Measurements from ENCODE around the gene TMEM74B. TPM values are rescaled to one million over a fixed set of nuclear protein-coding genes. Genes with fewer than 3 reads are reported as not detected.

Gene TMEM74B
- total RNA-seq, 1 donor from 2014 or later, result 1.6 TPM

GRCh38 chr20:1195226-1195625 is 10.4 kb upstream of the TMEM74B start:
- H3K9ac ChIP-seq (ENCODE audit: low read depth in 1 of 3, low read length in 3 of 3), result no peak overlapping the region
- H3K27me3 ChIP-seq (ENCODE audit: control insufficient read depth in 3 of 3, insufficient read depth in 3 of 3, low read length in 3 of 3), result no peaks in the 10 kb centered on the region
- H3K36me3 ChIP-seq (ENCODE audit: control insufficient read depth in 3 of 3, insufficient read depth in 3 of 3, low read length in 3 of 3), result peaks cover 0 to 2% (median 0%) of the 10 kb centered on the region in 3 donors
- peaks cover 0 to 1% (median 0%) of the 10 kb centered on the region in 3 donors for H3K4me1 ChIP-seq (ENCODE audit: control insufficient read depth in 3 of 3, insufficient read depth in 3 of 3, low read length in 3 of 3)
- H3K4me3 ChIP-seq (ENCODE audit: low read length in 3 of 3), result no peak overlapping the region
- no peaks in the 10 kb centered on the region for H3K9me3 ChIP-seq (ENCODE audit: control insufficient read depth in 3 of 3, low read length in 3 of 3)
- H3K27ac ChIP-seq (ENCODE audit: low read depth, low read length), result no peak overlapping the region

- Histone ChIP-seq H3K9me3 (ENCODE audit: control insufficient read depth in 3 of 3, low read length in 3 of 3) (no peaks in the 10 kb centered on the region), H3K4me3 (ENCODE audit: low read length in 3 of 3) (no peak overlapping the region), H3K9ac (ENCODE audit: low read depth in 1 of 3, low read length in 3 of 3) (no peak overlapping the region), H3K4me1 (ENCODE audit: control insufficient read depth in 3 of 3, insufficient read depth in 3 of 3, low read length in 3 of 3) (peaks cover 0 to 8% (median 4%) of the 10 kb centered on the region in 3 donors), H3K36me3 (ENCODE audit: control insufficient read depth in 3 of 3, insufficient read depth in 3 of 3, low read length in 3 of 3) (peaks cover 0 to 2% (median 0%) of the 10 kb centered on the region in 3 donors), H3K27ac (ENCODE audit: low read depth, low read length) (no peak overlapping the region), H3K27me3 (ENCODE audit: control insufficient read depth in 3 of 3, insufficient read depth in 3 of 3, low read length in 3 of 3) (peaks cover 3 to 5% (median 4%) of the 10 kb centered on the region in 3 donors)
Observed at GRCh38 chr20:1191299-1191698, 6.5 kb upstream of the TMEM74B start.

GRCh38 chr20:1190847-1191246 is 6.1 kb upstream of the TMEM74B start:
- H3K27me3 ChIP-seq (ENCODE audit: control insufficient read depth in 3 of 3, insufficient read depth in 3 of 3, low read length in 3 of 3), result peaks cover 5 to 9% (median 6%) of the 10 kb centered on the region in 3 donors

GRCh38 chr20:1189827-1190226 is 5.0 kb upstream of the TMEM74B start:
- no peak overlapping the region for H3K9ac ChIP-seq (ENCODE audit: low read depth in 1 of 3, low read length in 3 of 3)
- H3K9me3 ChIP-seq (ENCODE audit: control insufficient read depth in 3 of 3, low read length in 3 of 3), result no peaks in the 10 kb centered on the region
- H3K36me3 ChIP-seq (ENCODE audit: control insufficient read depth in 3 of 3, insufficient read depth in 3 of 3, low read length in 3 of 3), result peaks cover 0 to 2% (median 0%) of the 10 kb centered on the region in 3 donors
- peaks cover 6 to 10% (median 8%) of the 10 kb centered on the region in 3 donors for H3K27me3 ChIP-seq (ENCODE audit: control insufficient read depth in 3 of 3, insufficient read depth in 3 of 3, low read length in 3 of 3)
- no peak overlapping the region for H3K27ac ChIP-seq (ENCODE audit: low read depth, low read length)
- no peak overlapping the region for H3K4me3 ChIP-seq (ENCODE audit: low read length in 3 of 3)
- peaks cover 0 to 10% (median 5%) of the 10 kb centered on the region in 3 donors for H3K4me1 ChIP-seq (ENCODE audit: control insufficient read depth in 3 of 3, insufficient read depth in 3 of 3, low read length in 3 of 3)

More at GRCh38 chr20:1190847-1191246, 6.1 kb upstream of the TMEM74B start:
- Histone ChIP-seq H3K4me3 (ENCODE audit: low read length in 3 of 3) (no peak overlapping the region), H3K9ac (ENCODE audit: low read depth in 1 of 3, low read length in 3 of 3) (no peak overlapping the region), H3K9me3 (ENCODE audit: control insufficient read depth in 3 of 3, low read length in 3 of 3) (no peaks in the 10 kb centered on the region), H3K36me3 (ENCODE audit: control insufficient read depth in 3 of 3, insufficient read depth in 3 of 3, low read length in 3 of 3) (peaks cover 0 to 2% (median 0%) of the 10 kb centered on the region in 3 donors), H3K4me1 (ENCODE audit: control insufficient read depth in 3 of 3, insufficient read depth in 3 of 3, low read length in 3 of 3) (peaks cover 0 to 10% (median 5%) of the 10 kb centered on the region in 3 donors), H3K27ac (ENCODE audit: low read depth, low read length) (no peak overlapping the region)

- no peak overlapping the region for H3K9ac ChIP-seq (ENCODE audit: low read depth in 1 of 3, low read length in 3 of 3)
- no peak overlapping the region for H3K27ac ChIP-seq (ENCODE audit: low read depth, low read length)
- H3K36me3 ChIP-seq (ENCODE audit: control insufficient read depth in 3 of 3, insufficient read depth in 3 of 3, low read length in 3 of 3), result no peaks in the 10 kb centered on the region
- peaks cover 5 to 14% (median 8%) of the 10 kb centered on the region in 3 donors for H3K4me1 ChIP-seq (ENCODE audit: control insufficient read depth in 3 of 3, insufficient read depth in 3 of 3, low read length in 3 of 3)
- H3K27me3 ChIP-seq (ENCODE audit: control insufficient read depth in 3 of 3, insufficient read depth in 3 of 3, low read length in 3 of 3), result peaks cover 15 to 23% (median 20%) of the 10 kb centered on the region in 3 donors
- H3K9me3 ChIP-seq (ENCODE audit: control insufficient read depth in 3 of 3, low read length in 3 of 3), result no peaks in the 10 kb centered on the region
- H3K4me3 ChIP-seq (ENCODE audit: low read length in 3 of 3), result no peak overlapping the region
Observed at GRCh38 chr20:1188347-1188746, 3.6 kb upstream of the TMEM74B start.

GRCh38 chr20:1187605-1188171 is 2.9 kb upstream of the TMEM74B start:
- H3K36me3 ChIP-seq (ENCODE audit: control insufficient read depth in 3 of 3, insufficient read depth in 3 of 3, low read length in 3 of 3), result no peaks in the 10 kb centered on the region
- peaks cover 15 to 26% (median 23%) of the 10 kb centered on the region in 3 donors for H3K27me3 ChIP-seq (ENCODE audit: control insufficient read depth in 3 of 3, insufficient read depth in 3 of 3, low read length in 3 of 3)
- H3K9ac ChIP-seq (ENCODE audit: low read depth in 1 of 3, low read length in 3 of 3), result no peak overlapping the region
- H3K27ac ChIP-seq (ENCODE audit: low read depth, low read length), result no peak overlapping the region
- no peak overlapping the region for H3K4me3 ChIP-seq (ENCODE audit: low read length in 3 of 3)
- H3K4me1 ChIP-seq (ENCODE audit: control insufficient read depth in 3 of 3, insufficient read depth in 3 of 3, low read length in 3 of 3), result peaks cover 5 to 14% (median 8%) of the 10 kb centered on the region in 3 donors
- no peaks in the 10 kb centered on the region for H3K9me3 ChIP-seq (ENCODE audit: control insufficient read depth in 3 of 3, low read length in 3 of 3)

GRCh38 chr20:1186367-1186991 is 1.7 kb upstream of the TMEM74B start:
- Histone ChIP-seq H3K9me3 (ENCODE audit: control insufficient read depth in 3 of 3, low read length in 3 of 3) (no peaks in the 10 kb centered on the region), H3K9ac (ENCODE audit: low read depth in 1 of 3, low read length in 3 of 3) (no peak overlapping the region), H3K36me3 (ENCODE audit: control insufficient read depth in 3 of 3, insufficient read depth in 3 of 3, low read length in 3 of 3) (no peaks in the 10 kb centered on the region), H3K27me3 (ENCODE audit: control insufficient read depth in 3 of 3, insufficient read depth in 3 of 3, low read length in 3 of 3) (peaks cover 15 to 30% (median 23%) of the 10 kb centered on the region in 3 donors), H3K4me1 (ENCODE audit: control insufficient read depth in 3 of 3, insufficient read depth in 3 of 3, low read length in 3 of 3) (peaks cover 5 to 14% (median 11%) of the 10 kb centered on the region in 3 donors), H3K4me3 (ENCODE audit: low read length in 3 of 3) (no peak overlapping the region), H3K27ac (ENCODE audit: low read depth, low read length) (no peak overlapping the region)

GRCh38 chr20:1185790-1186334 is 1.1 kb upstream of the TMEM74B start:
- H3K4me1 ChIP-seq (ENCODE audit: control insufficient read depth in 3 of 3, insufficient read depth in 3 of 3, low read length in 3 of 3), result peaks cover 5 to 14% (median 11%) of the 10 kb centered on the region in 3 donors
- no peaks in the 10 kb centered on the region for H3K9me3 ChIP-seq (ENCODE audit: control insufficient read depth in 3 of 3, low read length in 3 of 3)
- H3K27ac ChIP-seq (ENCODE audit: low read depth, low read length), result no peak overlapping the region
- no peaks in the 10 kb centered on the region for H3K36me3 ChIP-seq (ENCODE audit: control insufficient read depth in 3 of 3, insufficient read depth in 3 of 3, low read length in 3 of 3)
- H3K27me3 ChIP-seq (ENCODE audit: control insufficient read depth in 3 of 3, insufficient read depth in 3 of 3, low read length in 3 of 3), result peaks cover 15 to 30% (median 23%) of the 10 kb centered on the region in 3 donors
- no peak overlapping the region for H3K9ac ChIP-seq (ENCODE audit: low read depth in 1 of 3, low read length in 3 of 3)
- H3K4me3 ChIP-seq (ENCODE audit: low read length in 3 of 3), result no peak overlapping the region

- H3K36me3 ChIP-seq (ENCODE audit: control insufficient read depth in 3 of 3, insufficient read depth in 3 of 3, low read length in 3 of 3), result no peaks in the 10 kb centered on the region
- H3K27me3 ChIP-seq (ENCODE audit: control insufficient read depth in 3 of 3, insufficient read depth in 3 of 3, low read length in 3 of 3), result peaks cover 15 to 30% (median 23%) of the 10 kb centered on the region in 3 donors
- no peaks in the 10 kb centered on the region for H3K9me3 ChIP-seq (ENCODE audit: control insufficient read depth in 3 of 3, low read length in 3 of 3)
- peak overlapping the region in 1 of 3 donors; percentile 40 for H3K4me3 ChIP-seq (ENCODE audit: low read length in 3 of 3)
- H3K4me1 ChIP-seq (ENCODE audit: control insufficient read depth in 3 of 3, insufficient read depth in 3 of 3, low read length in 3 of 3), result peaks cover 5 to 14% (median 11%) of the 10 kb centered on the region in 3 donors
- H3K9ac ChIP-seq (ENCODE audit: low read depth in 1 of 3, low read length in 3 of 3), result no peak overlapping the region
- H3K27ac ChIP-seq (ENCODE audit: low read depth, low read length), result no peak overlapping the region
Observed at GRCh38 chr20:1185316-1185741, 548 bp upstream of the TMEM74B start.

- H3K4me3 ChIP-seq (ENCODE audit: low read length in 3 of 3), result peak overlapping the region; percentile 30 to 45 (median 32)
- H3K4me1 ChIP-seq (ENCODE audit: control insufficient read depth in 3 of 3, insufficient read depth in 3 of 3, low read length in 3 of 3), result peaks cover 5 to 14% (median 11%) of the 10 kb centered on the region in 3 donors
- peak overlapping the region in 2 of 3 donors; percentile 33 to 40 for H3K9ac ChIP-seq (ENCODE audit: low read depth in 1 of 3, low read length in 3 of 3)
- H3K36me3 ChIP-seq (ENCODE audit: control insufficient read depth in 3 of 3, insufficient read depth in 3 of 3, low read length in 3 of 3), result peaks cover 0 to 2% (median 0%) of the 10 kb centered on the region in 3 donors
- no peaks in the 10 kb centered on the region for H3K9me3 ChIP-seq (ENCODE audit: control insufficient read depth in 3 of 3, low read length in 3 of 3)
- no peak overlapping the region for H3K27ac ChIP-seq (ENCODE audit: low read depth, low read length)
- H3K27me3 ChIP-seq (ENCODE audit: control insufficient read depth in 3 of 3, insufficient read depth in 3 of 3, low read length in 3 of 3), result peaks cover 15 to 30% (median 23%) of the 10 kb centered on the region in 3 donors
Observed at GRCh38 chr20:1184260-1184637, 532 bp downstream of the TMEM74B start.
